Posterior cingulate gyrus (tissue), 11 donors: ENCODE results near the gene SAMD9L.
"Not testable (repeated sequence)": the region's sequence is repeated elsewhere in the genome, so short reads cannot be mapped to it uniquely, and the experiment has no call there.

Experiments
- DNase-seq, 10 donors: peaks; one replicate each; pipeline versions ENCODE4 v3.0.0 to v3.0.0-alpha.2; 2020 to 2021; ENCODE audit warnings: mixed read lengths in 3 of 10
- intact Hi-C: fragments of 100-400 bp; cut with DNase I; formaldehyde crosslinking; loops from one replicate; pipeline ENCODE4 v1.15.1; 2023

Gene SAMD9L

DNA sequence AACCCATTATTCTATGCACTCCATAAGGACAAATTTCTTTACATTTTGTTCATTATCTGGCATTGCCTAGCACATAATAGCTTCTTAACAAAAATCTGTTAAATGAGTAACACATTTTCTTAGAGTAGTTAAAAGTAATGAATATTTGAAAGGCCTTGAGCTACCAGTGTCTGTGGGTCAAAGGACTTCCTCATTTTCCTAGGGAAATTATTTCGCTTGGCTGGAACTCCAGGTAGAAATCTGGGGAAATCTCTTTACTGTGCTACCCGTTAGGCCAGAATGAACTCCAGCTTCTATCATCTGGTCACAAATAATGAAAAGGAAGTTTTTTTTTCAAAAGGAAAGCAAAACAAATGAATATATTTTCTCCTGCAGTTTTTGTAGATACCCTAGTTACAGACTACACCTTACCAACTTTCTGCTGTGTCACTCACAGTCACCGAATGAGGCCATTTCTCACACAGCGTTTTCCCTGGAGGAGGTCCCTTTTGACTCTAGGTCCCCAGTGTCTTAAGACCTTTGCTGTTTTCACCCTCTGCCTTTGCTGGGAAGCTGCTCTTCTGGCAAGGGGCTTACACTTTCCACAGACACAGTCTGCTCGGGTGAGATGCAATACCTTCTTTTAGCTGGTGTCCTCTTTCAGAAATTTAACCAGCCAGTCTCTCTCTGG, 1.6 kb downstream of the SAMD9L start:
- no peak for DNase-seq
- intact Hi-C loops = no loop called here

- no peak for DNase-seq
- intact Hi-C loops = no loop called here
These were observed 2.1 kb downstream of the SAMD9L start for GRCh38 chr7:93146036-93146435.

- no peak for DNase-seq
- intact Hi-C loops = no loop called here
These were observed 2.8 kb downstream of the SAMD9L start for GRCh38 chr7:93145354-93145753.

GRCh38 chr7:93142127-93142526, 6.1 kb downstream of the SAMD9L start:
- intact Hi-C loops = no loop called here
- no peak for DNase-seq

DNA sequence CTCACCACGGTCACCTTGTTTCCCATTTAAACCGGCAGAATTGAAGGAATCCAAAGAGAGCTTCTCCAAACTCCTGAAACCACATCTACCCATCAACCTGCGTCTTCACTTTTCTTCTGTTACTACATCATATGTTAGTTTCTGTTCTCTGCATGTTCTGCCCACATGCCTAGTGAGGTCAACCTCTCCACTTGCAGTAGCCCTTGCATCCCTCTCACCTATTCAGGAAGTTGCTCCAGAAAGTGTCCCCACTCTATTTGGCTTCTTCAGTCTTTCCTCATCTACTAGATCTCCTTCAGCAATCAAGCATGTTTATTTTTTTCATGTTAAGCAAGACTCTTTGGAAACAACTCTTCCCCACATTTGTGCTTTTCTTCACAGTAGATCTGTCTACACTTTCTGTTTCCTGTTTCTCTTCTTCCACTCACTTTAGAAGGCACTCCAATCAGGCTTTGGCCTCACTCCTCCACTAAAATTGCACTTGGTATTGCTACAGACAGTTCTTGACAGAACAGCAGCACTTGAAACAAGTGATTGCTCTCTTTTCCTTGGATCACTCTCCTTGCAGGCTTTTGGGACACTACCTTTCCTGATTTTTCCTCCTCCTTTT, 7.5 kb downstream of the SAMD9L start:
- no peak for DNase-seq
- intact Hi-C loops = no loop called here

- peak in 1 of 10 donors; percentile 76 for DNase-seq
- intact Hi-C loops = no loop called here
These were observed 9.6 kb downstream of the SAMD9L start for GRCh38 chr7:93138576-93138975.

- no peak for DNase-seq
- intact Hi-C loops = no loop called here
These were observed 15.2 kb downstream of the SAMD9L start for GRCh38 chr7:93133005-93133404.

GRCh38 chr7:93132216-93132615, 16.0 kb downstream of the SAMD9L start:
- intact Hi-C loops = no loop called here
- no peak for DNase-seq

- intact Hi-C loops = not testable (repeated sequence)
These were observed 21.2 kb downstream of the SAMD9L start for GRCh38 chr7:93126954-93127353.

DNA sequence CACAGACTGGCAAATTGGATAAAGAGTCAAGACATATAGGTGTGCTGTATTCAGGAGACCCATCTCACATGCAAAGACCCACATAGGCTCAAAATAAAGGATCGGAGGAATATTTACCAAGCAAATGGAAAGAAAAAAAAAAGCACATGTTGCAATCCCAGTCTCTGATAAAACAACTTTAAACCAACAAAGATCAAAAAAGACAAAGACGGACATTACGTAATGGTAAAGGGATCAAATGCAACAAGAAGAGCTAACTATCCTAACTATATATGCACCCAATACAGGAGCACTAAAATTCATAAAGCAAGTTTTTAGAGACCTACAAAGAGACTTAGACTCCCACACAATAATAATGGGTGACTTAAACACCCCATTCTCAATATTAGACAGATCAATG, 24.7 kb downstream of the SAMD9L start:
- intact Hi-C loops, DNase-seq: not testable (repeated sequence)

More at GRCh38 chr7:93126954-93127353, 21.2 kb downstream of the SAMD9L start:
- DNase-seq = not testable (repeated sequence)

DNA sequence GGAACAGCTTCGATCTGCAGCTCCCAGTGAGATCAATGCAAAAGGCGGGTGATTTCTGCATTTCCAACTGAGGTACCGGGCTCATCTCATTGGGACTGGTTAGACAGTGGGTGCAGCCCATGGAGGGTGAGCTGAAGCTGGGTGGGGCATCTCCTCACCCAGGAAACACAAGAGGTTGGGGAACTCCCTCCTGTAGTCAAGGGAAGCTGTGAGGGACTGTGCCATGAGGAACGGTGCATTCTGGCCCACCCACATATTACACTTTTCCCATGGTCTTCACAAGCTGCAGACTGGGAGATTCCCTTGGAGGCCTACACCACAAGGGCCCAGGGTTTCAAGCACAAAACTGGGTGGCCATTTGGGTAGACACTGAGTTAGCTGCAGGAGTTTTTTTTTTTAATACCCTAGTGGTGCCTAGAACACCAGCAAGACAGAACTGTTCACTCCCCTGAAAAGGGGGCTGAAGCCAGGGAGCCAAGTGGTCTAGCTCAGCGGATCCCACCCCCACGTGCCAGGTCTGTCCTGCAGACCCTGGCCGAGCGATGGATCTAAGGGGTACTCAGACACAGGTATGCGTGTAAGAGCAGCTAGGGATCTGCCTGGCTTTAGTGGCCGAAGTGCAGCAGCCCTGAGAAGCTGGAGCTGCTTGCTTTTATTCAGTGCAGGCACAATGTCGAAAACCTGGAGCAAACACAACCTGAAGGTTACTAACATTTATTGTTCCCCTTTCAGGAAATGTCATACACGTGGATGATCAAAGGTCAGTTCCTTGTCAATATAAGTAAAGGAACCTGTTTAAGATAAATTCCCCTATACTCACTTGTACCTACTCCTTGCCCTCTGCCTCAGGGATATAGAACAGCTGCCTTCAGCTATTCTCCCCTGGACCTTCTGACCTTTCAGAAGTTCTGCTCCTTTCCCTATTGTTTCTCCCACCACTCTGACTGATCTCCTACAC, 27.3 kb downstream of the SAMD9L start:
- peak in 1 of 10 donors; percentile 52 for DNase-seq
- intact Hi-C loops = no loop called here

DNA sequence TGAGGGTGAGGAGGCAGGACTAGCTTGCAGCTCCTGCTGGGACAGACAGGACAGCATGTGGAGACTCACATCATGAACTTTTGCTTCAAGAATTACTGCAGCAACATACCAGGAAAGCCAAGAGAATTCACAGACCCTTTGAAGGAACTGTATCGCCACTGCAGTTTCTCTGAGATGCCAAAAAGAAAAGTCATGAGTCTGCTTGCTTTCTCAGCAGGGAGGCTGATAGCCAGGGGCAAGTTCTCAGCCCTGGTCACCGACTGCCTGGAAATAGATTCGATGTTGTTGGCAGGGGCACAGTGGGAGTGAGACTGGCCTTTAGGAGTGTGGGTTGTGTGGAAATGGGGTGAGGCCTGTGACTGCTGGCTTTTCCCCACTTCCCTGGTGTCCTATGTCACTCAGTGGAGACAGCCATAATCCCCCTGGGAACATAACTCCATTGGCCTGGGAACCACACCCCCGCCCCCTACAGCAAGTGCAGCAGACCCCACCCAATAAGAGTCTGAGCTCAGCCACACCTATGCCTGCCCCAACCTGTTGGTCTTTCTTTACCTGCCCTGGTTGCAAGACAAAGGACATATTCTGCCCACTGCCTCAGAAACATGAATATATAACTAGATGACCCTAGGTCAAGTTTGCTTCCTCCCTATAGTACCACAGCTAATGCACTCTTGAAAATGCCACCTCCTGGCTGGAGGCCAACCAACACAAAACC, 28.8 kb downstream of the SAMD9L start:
- intact Hi-C loops = no loop called here
- peak in 1 of 10 donors; percentile 36 for DNase-seq

- intact Hi-C loops = no loop called here
- no peak for DNase-seq
These were observed 30.2 kb downstream of the SAMD9L start, which contains the start of gene SAMD9 for GRCh38 chr7:93117852-93118530. Gene SAMD9 (minus strand): TSS chr7:93117979. CDS start chr7:93106097, 11,882 bp downstream.

DNA sequence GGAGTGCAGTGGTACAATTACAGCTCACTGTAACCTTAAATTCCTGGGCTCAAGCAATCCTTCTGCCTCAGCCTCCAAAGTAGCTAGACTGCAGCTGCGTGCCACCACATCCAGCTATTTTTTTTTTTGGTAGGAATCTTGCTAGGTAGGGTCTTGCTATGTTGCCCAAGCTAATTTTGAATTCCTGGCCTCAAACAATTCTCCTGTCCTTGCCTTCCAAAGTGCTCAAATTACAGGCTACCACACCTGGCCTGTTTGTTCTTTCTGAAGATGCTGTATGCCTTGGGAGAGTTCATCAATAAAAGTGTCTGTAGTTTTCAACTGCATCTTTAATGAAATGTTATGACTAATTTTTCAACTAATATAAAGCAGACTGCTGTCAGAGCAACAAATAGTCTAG, 30.9 kb downstream of the SAMD9L start:
- no peak for DNase-seq
- intact Hi-C loops = no loop called here

- peak in 2 of 10 donors; percentile 26 to 63 for DNase-seq
- intact Hi-C loops = no loop called here
These were observed 32.4 kb downstream of the SAMD9L start for GRCh38 chr7:93115796-93116195.

DNA sequence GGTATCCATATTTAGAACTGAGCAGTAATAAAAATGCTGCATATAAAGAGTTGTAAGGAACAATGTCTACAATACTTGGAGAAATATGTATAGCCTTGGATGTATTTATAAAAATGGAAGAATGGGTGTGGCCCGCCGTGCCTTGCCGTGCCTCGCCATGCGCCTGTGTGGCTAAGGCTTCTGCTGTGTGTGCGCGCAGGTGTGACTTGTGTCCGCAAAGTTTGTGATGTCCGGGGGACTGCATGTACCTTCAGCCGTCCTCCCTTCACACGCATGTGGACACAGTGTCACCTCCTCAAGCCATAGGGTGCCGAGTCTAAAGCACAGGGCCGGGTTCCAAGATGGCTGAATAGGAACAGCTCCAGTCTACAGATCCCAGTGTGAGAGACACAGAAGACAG, 40.2 kb downstream of the SAMD9L start:
- peak in 1 of 10 donors; percentile 55 for DNase-seq
- intact Hi-C loops = no loop called here

GRCh38 chr7:93097388-93097787, 50.8 kb downstream of the SAMD9L start:
- intact Hi-C loops = no loop called here
- DNase-seq = peak in 1 of 10 donors; percentile 54

GRCh38 chr7:93092757-93093370, 55.3 kb downstream of the SAMD9L start:
- intact Hi-C loops = no loop called here
- no peak for DNase-seq
